Lung (tissue), 12 donors: ENCODE data around the gene ABCC4. TPM values are rescaled to one million over a fixed set of nuclear protein-coding genes. Genes with fewer than 3 reads are reported as not detected.

ENCODE experiments used
- ATAC-seq: fragments of 200-7000 bp; cut with Tn5 transposase; one replicate; pipeline ENCODE4 v1.9.1; 2020; ENCODE audit warnings: moderate number of reproducible peaks; ENCODE audit not compliant: insufficient read depth, low FRiP score
- DNase-seq, 3 donors: peaks; one replicate each; pipeline ENCODE4 v3.0.0-alpha.2; 2013 to 2017
- H3K27ac ChIP-seq, 2 donors: one replicate each; pipeline ENCODE4 v1.5.1; 2013; ENCODE audit warnings: mild to moderate bottlenecking in 2 of 2, moderate library complexity in 2 of 2, control low read depth in 1 of 2, inconsistent platforms in 1 of 2, low read depth in 1 of 2, low read length in 1 of 2
- H3K27me3 ChIP-seq, 3 donors: one replicate each; pipeline ENCODE4 v1.5.1; 2013; ENCODE audit warnings: low read length in 2 of 3; ENCODE audit not compliant: control insufficient read depth in 3 of 3, insufficient read depth in 3 of 3
- H3K36me3 ChIP-seq, 4 donors: one replicate each; pipeline ENCODE4 v1.5.1; 2013; ENCODE audit warnings: low read length in 4 of 4, mild to moderate bottlenecking in 1 of 4, moderate library complexity in 1 of 4; ENCODE audit not compliant: control insufficient read depth in 4 of 4, insufficient read depth in 4 of 4
- H3K4me1 ChIP-seq, 5 donors: one replicate each; pipeline ENCODE4 v1.5.1; 2013; ENCODE audit warnings: low read length in 5 of 5, mild to moderate bottlenecking in 2 of 5, moderate library complexity in 1 of 5; ENCODE audit not compliant: control insufficient read depth in 5 of 5, insufficient read depth in 5 of 5
- H3K4me3 ChIP-seq: one replicate; pipeline ENCODE4 v1.5.1; 2013; ENCODE audit warnings: mild to moderate bottlenecking, control low read depth, moderate library complexity
- H3K9ac ChIP-seq, 2 donors: one replicate each; pipeline ENCODE4 v1.5.1; 2013; ENCODE audit warnings: low read length in 2 of 2, control low read depth in 1 of 2; ENCODE audit not compliant: insufficient read depth in 1 of 2
- H3K9me3 ChIP-seq, 4 donors: one replicate each; pipeline ENCODE4 v1.5.1; 2013; ENCODE audit warnings: low read length in 3 of 4, mild to moderate bottlenecking in 1 of 4, moderate library complexity in 1 of 4; ENCODE audit not compliant: control insufficient read depth in 4 of 4, insufficient read depth in 3 of 4
- WGBS, 2 donors: extraction: QIAGEN DNeasy Blood & Tissue Kit; methylation state at CpG; one replicate each; pipeline ENCODE4 v1.1.7; 2013; 5-methylcytosine and 5-hydroxymethylcytosine counted together
- polyA plus RNA-seq, 2 donors: library from polyadenylated mRNA; stranded (reverse); fragments of 200-250 nt; gene quantifications; one replicate each; pipeline ENCODE4 v1.2.1, GENCODE V29; 2013
- total RNA-seq, 2 donors: library from RNA; depleted of rRNA in 1 of 2; stranded (reverse); fragments of >200 nt in 1 of 2; gene quantifications; one replicate each; pipeline ENCODE4 v1.2.1, GENCODE V29; 2014 to 2021
- TF ChIP-seq, protein P1 (sequence below): IDR thresholded peaks from 2 replicates; pipeline ENCODE4 v1.5.1; 2012; ENCODE audit warnings: mild to moderate bottlenecking; ENCODE audit errors: control extremely low read depth, extremely low read depth
- donor health status: control.
- donor health status: control.
- donor health status: Bipolar disorder and iron deficiency.
- donor health status: healthy.
- donor health status: DM: yes; HTN: yes; CAD: no.

The ABCC4 gene
- total and polyA plus RNA-seq, 4 donors: 7.1 to 38.7 (median 20.6) TPM

GRCh38 chr13:95233026-95233635, 68.1 kb downstream of the ABCC4 start:
- TF ChIP-seq, protein P1, sequence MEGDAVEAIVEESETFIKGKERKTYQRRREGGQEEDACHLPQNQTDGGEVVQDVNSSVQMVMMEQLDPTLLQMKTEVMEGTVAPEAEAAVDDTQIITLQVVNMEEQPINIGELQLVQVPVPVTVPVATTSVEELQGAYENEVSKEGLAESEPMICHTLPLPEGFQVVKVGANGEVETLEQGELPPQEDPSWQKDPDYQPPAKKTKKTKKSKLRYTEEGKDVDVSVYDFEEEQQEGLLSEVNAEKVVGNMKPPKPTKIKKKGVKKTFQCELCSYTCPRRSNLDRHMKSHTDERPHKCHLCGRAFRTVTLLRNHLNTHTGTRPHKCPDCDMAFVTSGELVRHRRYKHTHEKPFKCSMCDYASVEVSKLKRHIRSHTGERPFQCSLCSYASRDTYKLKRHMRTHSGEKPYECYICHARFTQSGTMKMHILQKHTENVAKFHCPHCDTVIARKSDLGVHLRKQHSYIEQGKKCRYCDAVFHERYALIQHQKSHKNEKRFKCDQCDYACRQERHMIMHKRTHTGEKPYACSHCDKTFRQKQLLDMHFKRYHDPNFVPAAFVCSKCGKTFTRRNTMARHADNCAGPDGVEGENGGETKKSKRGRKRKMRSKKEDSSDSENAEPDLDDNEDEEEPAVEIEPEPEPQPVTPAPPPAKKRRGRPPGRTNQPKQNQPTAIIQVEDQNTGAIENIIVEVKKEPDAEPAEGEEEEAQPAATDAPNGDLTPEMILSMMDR: no peak
- WGBS, 2 donors: 91 to 94% methylated on average over 4 of the region's 4 CpGs
- H3K27ac ChIP-seq: no peak overlapping the region
- H3K27me3 ChIP-seq: no peaks in the 10 kb centered on the region
- ATAC-seq (no peak), DNase-seq (no peak)
- H3K4me3 ChIP-seq: no peak overlapping the region
- H3K4me1 ChIP-seq: peaks cover 0 to 10% (median 0%) of the 10 kb centered on the region in 5 donors
- H3K9me3 ChIP-seq: no peaks in the 10 kb centered on the region
- no peaks in the 10 kb centered on the region for H3K36me3 ChIP-seq
- no peak overlapping the region for H3K9ac ChIP-seq

DNA sequence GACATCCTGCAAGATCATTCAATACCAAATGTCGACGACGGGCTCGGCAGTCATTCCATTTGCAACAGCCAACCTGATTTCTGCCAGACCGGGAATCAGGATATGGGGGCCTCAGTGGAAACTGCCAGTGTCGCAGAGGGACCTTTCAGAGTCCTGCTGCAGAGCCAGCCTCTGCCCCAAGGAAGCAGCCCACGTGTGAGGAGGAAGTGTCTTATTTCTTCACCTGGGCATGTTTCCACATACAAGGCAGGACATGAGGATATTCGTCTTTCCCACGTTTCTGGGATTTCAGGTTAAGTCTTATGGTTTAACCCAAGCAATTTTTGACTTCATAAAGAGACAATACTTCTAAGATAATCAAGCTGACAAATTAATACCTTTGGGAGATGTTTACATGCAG, 69.9 kb downstream of the ABCC4 start:
- WGBS, 2 donors: 77 to 80% methylated on average over 9 of the region's 9 CpGs

DNA sequence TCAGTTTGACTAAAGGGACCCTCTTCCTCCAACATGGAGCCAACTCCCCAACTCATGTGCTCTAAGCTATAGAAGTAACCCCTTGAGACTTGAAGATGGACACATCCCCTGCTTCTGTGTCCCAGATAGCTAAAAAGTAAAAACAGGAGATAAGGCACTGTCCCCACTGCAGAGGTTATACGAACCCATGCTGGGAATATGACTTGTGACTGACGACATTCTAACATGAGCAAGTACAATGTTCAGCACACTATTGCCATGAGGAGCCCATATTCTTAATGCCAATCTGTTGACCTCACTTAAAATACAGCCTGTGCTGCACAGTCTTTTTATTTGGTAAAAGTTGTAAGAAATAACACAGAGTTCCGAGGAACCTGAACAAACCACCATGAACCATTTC, 71.4 kb downstream of the ABCC4 start:
- ATAC-seq (no peak), DNase-seq (no peak)
- TF ChIP-seq, protein P1: no peak
- H3K9ac ChIP-seq: no peak overlapping the region
- 79 to 96% methylated on average over 3 of the region's 3 CpGs for WGBS, 2 donors
- peaks cover 0 to 13% (median 0%) of the 10 kb centered on the region in 5 donors for H3K4me1 ChIP-seq
- H3K36me3 ChIP-seq: no peaks in the 10 kb centered on the region
- H3K9me3 ChIP-seq: no peaks in the 10 kb centered on the region
- no peaks in the 10 kb centered on the region for H3K27me3 ChIP-seq
- H3K27ac ChIP-seq: no peak overlapping the region
- no peak overlapping the region for H3K4me3 ChIP-seq

More for the DNA sequence above, 69.9 kb downstream of the ABCC4 start:
- DNase-seq: no peak
- no peaks in the 10 kb centered on the region for H3K9me3 ChIP-seq
- no peak for ATAC-seq
- no peak overlapping the region for H3K9ac ChIP-seq
- H3K27ac ChIP-seq: no peak overlapping the region
- no peaks in the 10 kb centered on the region for H3K27me3 ChIP-seq
- H3K4me1 ChIP-seq: peaks cover 0 to 11% (median 4%) of the 10 kb centered on the region in 5 donors
- H3K4me3 ChIP-seq: no peak overlapping the region
- H3K36me3 ChIP-seq: no peaks in the 10 kb centered on the region
- TF ChIP-seq, protein P1: no peak

DNA sequence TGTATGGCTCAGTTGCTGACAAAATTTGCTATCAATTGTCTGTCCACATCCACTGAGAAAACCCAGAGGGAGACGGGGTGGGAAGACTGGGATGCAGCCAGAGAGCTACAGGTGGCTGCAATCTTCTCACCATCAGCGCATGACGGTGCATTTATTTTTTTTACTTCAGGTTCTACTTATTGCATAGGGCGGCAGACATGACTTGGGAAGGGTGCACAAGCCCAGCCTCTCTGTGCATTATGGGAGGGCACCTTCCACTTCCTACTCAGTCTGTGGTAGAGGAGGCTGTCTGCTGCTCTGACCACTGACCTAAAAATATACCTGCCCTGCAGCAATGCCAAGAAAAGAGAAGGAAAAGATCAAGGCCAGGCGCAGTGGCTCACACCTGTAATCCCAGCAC, 73.1 kb downstream of the ABCC4 start:
- peaks cover 0 to 13% (median 0%) of the 10 kb centered on the region in 5 donors for H3K4me1 ChIP-seq
- WGBS, 2 donors: 69 to 72% methylated on average over 5 of the region's 5 CpGs
- H3K36me3 ChIP-seq: no peaks in the 10 kb centered on the region
- no peaks in the 10 kb centered on the region for H3K27me3 ChIP-seq
- H3K4me3 ChIP-seq: no peak overlapping the region
- H3K9ac ChIP-seq: no peak overlapping the region
- DNase-seq: no peak
- no peaks in the 10 kb centered on the region for H3K9me3 ChIP-seq
- H3K27ac ChIP-seq: no peak overlapping the region
- TF ChIP-seq, protein P1: no peak
- no peak for ATAC-seq
